ENCODE data around the gene LIN7B. TPM values are rescaled to one million over a fixed set of nuclear protein-coding genes. Genes with fewer than 3 reads are reported as not detected.

The LIN7B gene
- total RNA-seq, 2 donors from 2014 or later: 9.5 to 14.9 TPM

DNA sequence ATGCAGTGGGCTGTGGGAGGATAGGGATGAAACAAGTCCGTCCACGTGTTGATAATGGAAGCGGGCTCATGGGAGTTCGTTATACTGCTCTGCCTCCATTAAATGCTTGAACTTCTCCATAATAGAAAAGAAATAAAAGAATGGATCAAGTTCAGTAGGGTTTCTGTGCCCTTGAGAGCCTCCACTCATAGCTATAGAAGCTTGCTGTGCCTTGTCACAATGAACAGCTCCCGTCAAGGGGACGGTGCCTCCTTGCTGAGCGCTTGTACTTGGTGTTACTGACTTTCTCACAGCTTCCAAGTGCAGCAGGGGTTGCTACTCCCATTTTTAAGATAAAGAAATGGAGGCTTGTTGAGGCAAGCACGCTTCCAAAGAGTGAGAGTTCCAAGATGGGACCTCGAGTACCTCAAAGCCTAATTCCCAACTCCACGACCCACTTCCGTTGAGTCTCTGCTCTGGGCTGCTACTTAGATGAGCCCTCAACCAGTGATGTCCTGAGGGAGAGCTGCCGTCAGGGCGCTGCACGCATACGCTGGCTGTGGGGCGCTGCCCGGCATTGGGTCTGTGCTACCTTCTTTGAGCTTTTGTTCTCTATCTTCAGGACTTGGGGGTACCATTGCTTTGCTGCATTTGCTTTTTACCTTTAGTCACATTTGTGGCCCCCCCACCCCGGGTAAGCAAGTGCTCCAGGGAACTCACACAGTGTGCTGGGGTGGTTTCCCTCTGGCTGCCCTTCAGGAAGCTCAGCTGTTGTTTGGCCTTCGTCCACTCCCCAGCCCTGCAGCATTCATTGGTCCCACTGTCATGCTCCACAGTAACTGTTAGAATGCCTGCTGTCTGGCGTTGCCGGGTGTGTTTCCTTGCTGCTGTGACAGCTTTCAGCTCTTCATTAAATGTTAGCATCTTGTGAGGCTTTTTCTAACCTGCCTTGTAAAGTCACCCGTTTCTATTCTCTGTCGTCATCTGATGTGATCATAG is 19.4 kb upstream of the LIN7B start:
- Histone ChIP-seq H3K27me3 (ENCODE audit: control insufficient read depth, insufficient read depth, low read length, poor library complexity, severe bottlenecking) (no peaks in the 10 kb centered on the region), H3K36me3 (ENCODE audit: control insufficient read depth, insufficient read depth, low read length) (peaks cover 95% of the 10 kb centered on the region), H3K4me1 (ENCODE audit: control insufficient read depth, insufficient read depth, low read length) (peaks cover 10% of the 10 kb centered on the region), H3K27ac (ENCODE audit: low read depth, low read length) (no peak overlapping the region), H3K4me3 (ENCODE audit: low read length) (no peak overlapping the region), H3K9ac (ENCODE audit: extremely low read depth, low read length, poor library complexity, severe bottlenecking) (no peak overlapping the region), H3K9me3 (ENCODE audit: control insufficient read depth, low read length) (no peaks in the 10 kb centered on the region)
- TF ChIP-seq, protein P1, sequence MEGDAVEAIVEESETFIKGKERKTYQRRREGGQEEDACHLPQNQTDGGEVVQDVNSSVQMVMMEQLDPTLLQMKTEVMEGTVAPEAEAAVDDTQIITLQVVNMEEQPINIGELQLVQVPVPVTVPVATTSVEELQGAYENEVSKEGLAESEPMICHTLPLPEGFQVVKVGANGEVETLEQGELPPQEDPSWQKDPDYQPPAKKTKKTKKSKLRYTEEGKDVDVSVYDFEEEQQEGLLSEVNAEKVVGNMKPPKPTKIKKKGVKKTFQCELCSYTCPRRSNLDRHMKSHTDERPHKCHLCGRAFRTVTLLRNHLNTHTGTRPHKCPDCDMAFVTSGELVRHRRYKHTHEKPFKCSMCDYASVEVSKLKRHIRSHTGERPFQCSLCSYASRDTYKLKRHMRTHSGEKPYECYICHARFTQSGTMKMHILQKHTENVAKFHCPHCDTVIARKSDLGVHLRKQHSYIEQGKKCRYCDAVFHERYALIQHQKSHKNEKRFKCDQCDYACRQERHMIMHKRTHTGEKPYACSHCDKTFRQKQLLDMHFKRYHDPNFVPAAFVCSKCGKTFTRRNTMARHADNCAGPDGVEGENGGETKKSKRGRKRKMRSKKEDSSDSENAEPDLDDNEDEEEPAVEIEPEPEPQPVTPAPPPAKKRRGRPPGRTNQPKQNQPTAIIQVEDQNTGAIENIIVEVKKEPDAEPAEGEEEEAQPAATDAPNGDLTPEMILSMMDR (conservative IDR thresholded peaks at IDR 0.05): no peak
- Mint-ChIP-seq H3K9me3 (no peaks in the 10 kb centered on the region), H3K27me3 (ENCODE audit: insufficient read depth) (no peaks in the 10 kb centered on the region), H3K4me1 (peaks cover 1% of the 10 kb centered on the region), H3K4me3 (no peak overlapping the region), H3K27ac (no peak overlapping the region), H3K36me3 (ENCODE audit: low read depth) (peaks cover 81% of the 10 kb centered on the region)
- 92 to 95% methylated on average over 21 to 23 of the region's 23 CpGs for WGBS, 2 experiments (ENCODE audit: insufficient coverage in 1 of 2, insufficient read length in 1 of 2)
- DNase-seq: no peak

DNA sequence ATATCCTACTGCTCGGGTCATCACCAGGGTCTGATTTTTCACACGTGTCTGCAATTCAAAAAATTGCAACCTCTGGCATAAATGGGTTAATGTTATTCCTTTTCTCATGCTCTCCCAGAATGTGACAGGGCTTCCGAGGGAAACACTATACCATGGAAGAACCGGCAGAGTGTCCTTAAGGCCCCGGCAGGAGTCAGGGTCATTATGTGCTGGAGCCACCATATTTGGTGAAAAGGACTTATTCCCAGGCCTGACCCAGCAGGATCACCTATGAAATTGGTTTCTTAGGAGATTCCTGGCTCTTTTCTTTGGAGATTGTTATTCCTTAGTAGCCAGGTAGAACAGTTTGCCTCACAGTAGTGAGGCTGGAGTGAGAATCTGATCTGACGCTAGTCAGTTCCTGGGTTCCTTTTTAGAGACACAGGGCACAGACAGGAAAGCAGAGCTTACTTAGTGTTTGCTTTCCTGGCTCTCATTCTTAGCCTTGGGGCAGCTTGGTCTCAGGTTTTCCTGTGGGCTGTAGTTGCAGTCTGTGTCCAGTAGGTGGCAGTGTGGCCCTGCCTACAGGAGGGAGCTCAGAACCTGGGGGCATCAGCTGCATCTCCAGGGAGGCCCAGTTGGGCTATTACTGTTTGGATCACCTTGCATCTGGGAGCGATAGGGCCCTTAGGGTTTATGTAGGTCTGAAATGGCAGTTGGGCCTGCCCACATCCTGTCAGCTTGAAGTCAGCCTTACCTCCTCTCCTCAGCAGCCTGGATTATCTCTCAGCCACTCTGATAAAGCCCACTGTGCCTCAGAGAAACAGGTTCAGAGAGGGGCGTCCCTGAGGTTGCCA is 16.5 kb upstream of the LIN7B start:
- 70 to 79% methylated on average over 7 to 8 of the region's 8 CpGs for WGBS, 2 experiments (ENCODE audit: insufficient coverage in 1 of 2, insufficient read length in 1 of 2)
- DNase-seq: peak; percentile 95
- H3K9me3 Mint-ChIP-seq: no peaks in the 10 kb centered on the region
- peaks cover 1% of the 10 kb centered on the region for H3K4me1 Mint-ChIP-seq
- TF ChIP-seq, protein P1 (conservative IDR thresholded peaks at IDR 0.05): peak; percentile 99
- Histone ChIP-seq H3K9ac (ENCODE audit: extremely low read depth, low read length, poor library complexity, severe bottlenecking) (no peak overlapping the region), H3K36me3 (ENCODE audit: control insufficient read depth, insufficient read depth, low read length) (peaks cover 90% of the 10 kb centered on the region), H3K9me3 (ENCODE audit: control insufficient read depth, low read length) (no peaks in the 10 kb centered on the region), H3K4me1 (ENCODE audit: control insufficient read depth, insufficient read depth, low read length) (peaks cover 10% of the 10 kb centered on the region), H3K27me3 (ENCODE audit: control insufficient read depth, insufficient read depth, low read length, poor library complexity, severe bottlenecking) (no peaks in the 10 kb centered on the region), H3K27ac (ENCODE audit: low read depth, low read length) (peak overlapping the region; percentile 19), H3K4me3 (ENCODE audit: low read length) (no peak overlapping the region)
- H3K4me3 Mint-ChIP-seq: no peak overlapping the region
- H3K27me3 Mint-ChIP-seq (ENCODE audit: insufficient read depth): no peaks in the 10 kb centered on the region
- H3K36me3 Mint-ChIP-seq (ENCODE audit: low read depth): peaks cover 78% of the 10 kb centered on the region
- peak overlapping the region; percentile 35 for H3K27ac Mint-ChIP-seq

DNA sequence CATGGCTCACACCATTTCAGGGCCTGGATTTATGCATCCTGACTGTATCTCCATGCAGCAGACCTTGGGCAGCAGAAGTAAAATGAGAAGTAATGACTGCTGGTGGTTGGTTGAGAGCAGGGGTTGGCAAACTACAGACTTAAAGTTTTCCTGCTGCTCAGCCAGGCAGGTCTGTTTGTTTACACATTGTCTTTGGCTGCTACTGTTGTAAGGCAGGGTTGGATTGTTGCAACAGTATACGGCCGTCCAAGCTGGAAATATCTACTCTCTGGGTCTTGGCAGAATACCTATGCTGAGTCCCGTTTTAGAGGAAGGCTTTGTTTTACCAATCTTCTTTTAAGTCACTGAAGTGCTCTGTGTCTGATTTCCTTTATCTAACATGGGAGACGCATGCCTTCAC is 15.4 kb upstream of the LIN7B start:
- Histone ChIP-seq H3K4me1 (ENCODE audit: control insufficient read depth, insufficient read depth, low read length) (peaks cover 10% of the 10 kb centered on the region), H3K9ac (ENCODE audit: extremely low read depth, low read length, poor library complexity, severe bottlenecking) (no peak overlapping the region), H3K27me3 (ENCODE audit: control insufficient read depth, insufficient read depth, low read length, poor library complexity, severe bottlenecking) (no peaks in the 10 kb centered on the region), H3K9me3 (ENCODE audit: control insufficient read depth, low read length) (no peaks in the 10 kb centered on the region), H3K36me3 (ENCODE audit: control insufficient read depth, insufficient read depth, low read length) (peaks cover 90% of the 10 kb centered on the region), H3K4me3 (ENCODE audit: low read length) (no peak overlapping the region), H3K27ac (ENCODE audit: low read depth, low read length) (no peak overlapping the region)
- Mint-ChIP-seq H3K27me3 (ENCODE audit: insufficient read depth) (no peaks in the 10 kb centered on the region), H3K4me3 (no peak overlapping the region), H3K27ac (peak overlapping the region; percentile 35), H3K4me1 (peaks cover 1% of the 10 kb centered on the region), H3K9me3 (no peaks in the 10 kb centered on the region), H3K36me3 (ENCODE audit: low read depth) (peaks cover 75% of the 10 kb centered on the region)
- no peak for DNase-seq
- TF ChIP-seq, protein P1 (conservative IDR thresholded peaks at IDR 0.05): no peak
- WGBS, 2 experiments (ENCODE audit: insufficient coverage in 1 of 2, insufficient read length in 1 of 2): 96 to 100% methylated on average over 4 of the region's 4 CpGs
